Measurements from ENCODE around the gene COX4I1. TPM values are rescaled to one million over a fixed set of nuclear protein-coding genes. Genes with fewer than 3 reads are reported as not detected.

The COX4I1 gene
- total RNA-seq, 2 donors from 2014 or later = 436 to 471 TPM

GRCh38 chr16:85796599-85796998 is 2.9 kb upstream of the COX4I1 start:
- Mint-ChIP-seq H3K4me1 (peaks cover 29% of the 10 kb centered on the region), H3K36me3 (ENCODE audit: low read depth) (peaks cover 65% of the 10 kb centered on the region), H3K4me3 (peak overlapping the region; percentile 78), H3K9me3 (peaks cover 7% of the 10 kb centered on the region), H3K27ac (no peak overlapping the region), H3K27me3 (ENCODE audit: insufficient read depth) (no peaks in the 10 kb centered on the region)
- DNase-seq = no peak
- Histone ChIP-seq H3K4me3 (ENCODE audit: low read length) (peak overlapping the region; percentile 91), H3K27ac (ENCODE audit: low read depth, low read length) (no peak overlapping the region), H3K9ac (ENCODE audit: extremely low read depth, low read length, poor library complexity, severe bottlenecking) (no peak overlapping the region), H3K36me3 (ENCODE audit: control insufficient read depth, insufficient read depth, low read length) (peaks cover 68% of the 10 kb centered on the region), H3K4me1 (ENCODE audit: control insufficient read depth, insufficient read depth, low read length) (no peaks in the 10 kb centered on the region), H3K27me3 (ENCODE audit: control insufficient read depth, insufficient read depth, low read length, poor library complexity, severe bottlenecking) (no peaks in the 10 kb centered on the region), H3K9me3 (ENCODE audit: control insufficient read depth, low read length) (peaks cover 9% of the 10 kb centered on the region)
- WGBS, 2 experiments (ENCODE audit: insufficient coverage in 1 of 2, insufficient read length in 1 of 2) = 93 to 97% methylated on average over 6 to 7 of the region's 7 CpGs
- no peak for TF ChIP-seq CTCF (conservative IDR thresholded peaks at IDR 0.05)

GRCh38 chr16:85798283-85798776 is 1.2 kb upstream of the COX4I1 start:
- Histone ChIP-seq H3K27me3 (ENCODE audit: control insufficient read depth, insufficient read depth, low read length, poor library complexity, severe bottlenecking) (no peaks in the 10 kb centered on the region), H3K4me3 (ENCODE audit: low read length) (peak overlapping the region; percentile 91), H3K4me1 (ENCODE audit: control insufficient read depth, insufficient read depth, low read length) (no peaks in the 10 kb centered on the region), H3K36me3 (ENCODE audit: control insufficient read depth, insufficient read depth, low read length) (peaks cover 68% of the 10 kb centered on the region), H3K9ac (ENCODE audit: extremely low read depth, low read length, poor library complexity, severe bottlenecking) (peak overlapping the region; percentile 90), H3K9me3 (ENCODE audit: control insufficient read depth, low read length) (no peaks in the 10 kb centered on the region), H3K27ac (ENCODE audit: low read depth, low read length) (no peak overlapping the region)
- WGBS, 2 experiments (ENCODE audit: insufficient coverage in 1 of 2, insufficient read length in 1 of 2) = 17 to 19% methylated on average over 14 to 17 of the region's 17 CpGs
- Mint-ChIP-seq H3K9me3 (no peaks in the 10 kb centered on the region), H3K36me3 (ENCODE audit: low read depth) (peaks cover 64% of the 10 kb centered on the region), H3K4me3 (peak overlapping the region; percentile 78), H3K27ac (peak overlapping the region; percentile 94), H3K27me3 (ENCODE audit: insufficient read depth) (no peaks in the 10 kb centered on the region), H3K4me1 (peaks cover 29% of the 10 kb centered on the region)
- peak; percentile 78 for DNase-seq
- TF ChIP-seq CTCF (conservative IDR thresholded peaks at IDR 0.05) = no peak

- H3K4me1 ChIP-seq (ENCODE audit: control insufficient read depth, insufficient read depth, low read length) = no peaks in the 10 kb centered on the region
- Mint-ChIP-seq H3K27ac (peak overlapping the region; percentile 94), H3K27me3 (ENCODE audit: insufficient read depth) (no peaks in the 10 kb centered on the region), H3K4me1 (peaks cover 29% of the 10 kb centered on the region), H3K4me3 (peak overlapping the region; percentile 78), H3K36me3 (ENCODE audit: low read depth) (peaks cover 64% of the 10 kb centered on the region), H3K9me3 (no peaks in the 10 kb centered on the region)
- WGBS, 2 experiments (ENCODE audit: insufficient coverage in 1 of 2, insufficient read length in 1 of 2) = 0 to 1% methylated on average over 17 to 51 of the region's 51 CpGs
- DNase-seq = peak; percentile 62
- H3K36me3 ChIP-seq (ENCODE audit: control insufficient read depth, insufficient read depth, low read length) = peaks cover 68% of the 10 kb centered on the region
- H3K9ac ChIP-seq (ENCODE audit: extremely low read depth, low read length, poor library complexity, severe bottlenecking) = peak overlapping the region; percentile 90
- H3K9me3 ChIP-seq (ENCODE audit: control insufficient read depth, low read length) = no peaks in the 10 kb centered on the region
- no peaks in the 10 kb centered on the region for H3K27me3 ChIP-seq (ENCODE audit: control insufficient read depth, insufficient read depth, low read length, poor library complexity, severe bottlenecking)
- H3K27ac ChIP-seq (ENCODE audit: low read depth, low read length) = peak overlapping the region; percentile 56
- peak; percentile 36 for TF ChIP-seq CTCF (conservative IDR thresholded peaks at IDR 0.05)
- peak overlapping the region; percentile 91 for H3K4me3 ChIP-seq (ENCODE audit: low read length)
Observed at GRCh38 chr16:85798901-85799496, 496 bp upstream of the COX4I1 start.

All from endodermal cell (in vitro differentiated cells).